HepG2 (cell line): ENCODE results near the gene LONP1. TPM values are rescaled to one million over a fixed set of nuclear protein-coding genes. Genes with fewer than 3 reads are reported as not detected.

Source experiments
- ATAC-seq: fragments of 200-7000 bp; cut with Tn5 transposase; 3 replicates; pipeline ENCODE4 v1.9.1; 2020; ENCODE audit warnings: mild to moderate bottlenecking, moderate library complexity
- BruUV-seq: library from RNA; stranded (reverse); fragments of 400-500 nt; replicated peaks from 2 replicates; lab custom pipeline; 2021; lab: Mats Ljungman, UMichigan
- CTCF ChIA-PET: fragments of 300-600 bp; formaldehyde crosslinking; extraction: SDS; loops from one replicate; lab custom pipeline; 2021; ENCODE audit warnings: low total read pairs, inconsistent platforms, low intra/inter-chr PET ratio; lab: Yijun Ruan, JAX
- POLR2A ChIA-PET: fragments of 350-600 bp; sonication (Branson Sonifier 250); formaldehyde crosslinking; loops from one replicate; lab custom pipeline; 2020; ENCODE audit warnings: antibody characterized with exemption, inconsistent platforms; lab: Yijun Ruan, JAX
- DNase-seq: peaks from one replicate; pipeline ENCODE4 v3.0.0-alpha.2; 2015; ENCODE audit warnings: low spot score
- FAIRE-seq: peaks from 3 replicates; lab custom pipeline; 2011; peaks lifted over from hg19 to GRCh38; lab: Jason Lieb, UNC
- H2AFZ ChIP-seq: one replicate; pipeline ENCODE4 v1.6.1; 2011; ENCODE audit warnings: low read length, inconsistent platforms
- H3K27ac ChIP-seq: fragments of 300-600 bp; 3 replicates; pipeline ENCODE4 v1.8.0; 2011; ENCODE audit warnings: mixed run types, mild to moderate bottlenecking, mixed read lengths, low read length, inconsistent platforms; ENCODE audit not compliant: insufficient read depth; ENCODE audit errors: extremely low read length
- H3K27me3 ChIP-seq, 2 experiments: fragments of 200-600 bp in 1 of 2; 2 replicates in 1 of 2; 3 replicates in 1 of 2; pipeline versions ENCODE4 v1.6.0 to v1.8.0; 2011; ENCODE audit warnings: low read length in 2 of 2, mild to moderate bottlenecking in 2 of 2, moderate library complexity in 2 of 2, inconsistent platforms in 1 of 2; ENCODE audit not compliant: insufficient read depth in 2 of 2, control insufficient read depth in 1 of 2
- H3K36me3 ChIP-seq, 2 experiments: fragments of 200-600 bp in 1 of 2; replicated peaks in 1 of 2; 2 replicates in 1 of 2; 3 replicates in 1 of 2; pipeline versions ENCODE4 v1.5.1 to v1.8.0; 2011; ENCODE audit warnings: low read length in 2 of 2, inconsistent platforms in 1 of 2; ENCODE audit not compliant: insufficient read depth in 2 of 2, control insufficient read depth in 1 of 2
- H3K4me1 ChIP-seq: 2 replicates; pipeline ENCODE4 v1.5.1; 2012; ENCODE audit warnings: low read length, inconsistent platforms; ENCODE audit not compliant: insufficient read depth
- H3K4me2 ChIP-seq: 2 replicates; pipeline ENCODE4 v1.6.0; 2011; ENCODE audit warnings: low read depth, low read length, inconsistent platforms
- H3K4me3 ChIP-seq, 3 experiments: fragments of 200-600 bp in 1 of 3; sonication (generic), shearing (Covaris generic) in 1 of 3; replicated peaks in 1 of 3; 2 replicates each; pipeline ENCODE4 v1.5.1; 2011 to 2016; ENCODE audit warnings: low read length in 3 of 3, inconsistent platforms in 2 of 3, low read depth in 2 of 3, mild to moderate bottlenecking in 2 of 3, control low read depth in 1 of 3, mixed read lengths in 1 of 3; ENCODE audit not compliant: insufficient read depth in 1 of 3
- H3K79me2 ChIP-seq: one replicate; pipeline ENCODE4 v1.6.1; 2011; ENCODE audit warnings: low read length, inconsistent platforms; ENCODE audit not compliant: insufficient read depth
- H3K9ac ChIP-seq: 2 replicates; pipeline ENCODE4 v1.6.0; 2011; ENCODE audit warnings: mild to moderate bottlenecking, low read depth, low read length, inconsistent platforms; ENCODE audit not compliant: insufficient read depth
- H3K9me3 ChIP-seq: 2 replicates; pipeline ENCODE4 v1.5.1; 2012; ENCODE audit warnings: mild to moderate bottlenecking, low read length
- H4K20me1 ChIP-seq: 2 replicates; pipeline ENCODE4 v1.6.0; 2011; ENCODE audit warnings: inconsistent platforms, mild to moderate bottlenecking, low read length, moderate library complexity; ENCODE audit not compliant: insufficient read depth
- ATRX ChIP-seq: sonication (generic); formaldehyde crosslinking; IDR thresholded peaks from 2 replicates; pipeline ENCODE4 v1.4.0; 2020; ENCODE audit warnings: missing genetic modification reagents, borderline replicate concordance
- IRF1 ChIP-seq: sonication (generic); formaldehyde crosslinking; IDR thresholded peaks from 2 replicates; pipeline ENCODE4 v1.4.0; 2020; ENCODE audit warnings: low read depth, mild to moderate bottlenecking, missing genetic modification reagents
- KMT2B ChIP-seq: IDR thresholded peaks from 2 replicates; pipeline ENCODE4 v1.6.1; 2016; ENCODE audit warnings: missing genetic modification reagents, missing compliant biosample characterization
- MED8 ChIP-seq: sonication (generic); formaldehyde crosslinking; IDR thresholded peaks from 2 replicates; pipeline ENCODE4 v1.8.1; 2023; ENCODE audit warnings: mild to moderate bottlenecking, missing genetic modification reagents; ENCODE audit not compliant: insufficient replicate concordance
- MLXIP ChIP-seq: sonication (generic); formaldehyde crosslinking; IDR thresholded peaks from 2 replicates; pipeline ENCODE4 v1.9.0; 2021; ENCODE audit warnings: missing genetic modification reagents, borderline replicate concordance
- PLRG1 ChIP-seq: fragments of 450-650 bp; conservative IDR thresholded peaks from 2 replicates; pipeline ENCODE4 v1.6.1; 2016
- SIX1 ChIP-seq: sonication (generic); formaldehyde crosslinking; IDR thresholded peaks from 2 replicates; pipeline ENCODE4 v1.4.0; 2020; ENCODE audit warnings: missing genetic modification reagents, borderline replicate concordance
- SMARCE1 ChIP-seq: fragments of 450-650 bp; IDR thresholded peaks from 2 replicates; pipeline ENCODE4 v1.6.1; 2017; ENCODE audit warnings: borderline replicate concordance
- SP140L ChIP-seq: sonication (generic); formaldehyde crosslinking; IDR thresholded peaks from 2 replicates; pipeline ENCODE4 v1.4.0; 2020; ENCODE audit warnings: missing genetic modification reagents, borderline replicate concordance
- TAF1 ChIP-seq: sonication (generic); formaldehyde crosslinking; IDR thresholded peaks from 2 replicates; pipeline ENCODE4 v1.4.0; 2020; ENCODE audit warnings: missing genetic modification reagents
- ZNF224 ChIP-seq: sonication (generic); formaldehyde crosslinking; IDR thresholded peaks from 2 replicates; pipeline ENCODE4 v1.5.0; 2020; ENCODE audit warnings: mild to moderate bottlenecking, missing genetic modification reagents
- ZNF24 ChIP-seq: fragments of 450-650 bp; IDR thresholded peaks from 2 replicates; pipeline ENCODE4 v1.6.1; 2017; ENCODE audit warnings: antibody characterized with exemption, mild to moderate bottlenecking
- ZNF441 ChIP-seq: sonication (generic); formaldehyde crosslinking; IDR thresholded peaks from 2 replicates; pipeline ENCODE4 v1.7.0; 2021; ENCODE audit warnings: missing genetic modification reagents, borderline replicate concordance
- ZNF614 ChIP-seq: IDR thresholded peaks from 2 replicates; pipeline ENCODE4 v1.6.1; 2018; ENCODE audit warnings: missing biosample characterization, missing genetic modification reagents, inconsistent platforms, borderline replicate concordance
- ZNF619 ChIP-seq: sonication (generic); formaldehyde crosslinking; IDR thresholded peaks from 2 replicates; pipeline ENCODE4 v1.4.0; 2020; ENCODE audit warnings: mild to moderate bottlenecking, missing genetic modification reagents
- ZNF775 ChIP-seq: sonication (generic); formaldehyde crosslinking; IDR thresholded peaks from 2 replicates; pipeline ENCODE4 v1.4.0; 2020; ENCODE audit warnings: missing genetic modification reagents, mild to moderate bottlenecking, moderate library complexity, borderline replicate concordance
- WGBS: methylation state at CpG from one replicate; pipeline ENCODE4 v1.1.6; 2017; ENCODE audit warnings: low lambda C conversion rate; 5-methylcytosine and 5-hydroxymethylcytosine counted together
- in situ Hi-C: cut with HindIII; loops from 2 replicates; pipeline ENCODE4 v1.10.0; 2017; ENCODE audit warnings: low pct_unique_long_range_greater_than_20kb; ENCODE audit not compliant: extremely low pct_ligation_motif_present
- intact Hi-C: fragments of 100-400 bp; cut with micrococcal nuclease; formaldehyde crosslinking; loops from one replicate; pipeline ENCODE4 v1.10.0; 2022; ENCODE audit not compliant: unreplicated experiment
- polyA plus RNA-seq, 8 experiments: library from polyadenylated mRNA; depleted of rRNA in 3 of 8; stranded (reverse) in 7 of 8; unstranded in 1 of 8; fragments of >200 nt; fragmentation: Illumina TruSeq in 4 of 8; extraction: Trizol in 4 of 8; gene quantifications; 2 replicates each; pipeline versions ENCODE4 v1.2.1 to v1.2.3, GENCODE V29; 2011 to 2016; ENCODE audit warnings: low read depth in 4 of 8, missing spikeins in 1 of 8, mixed read lengths in 1 of 8; ENCODE audit not compliant: insufficient read depth in 1 of 8
- total RNA-seq, 5 experiments: library from RNA; depleted of rRNA; stranded (reverse); fragments of >200 nt; fragmentation: Illumina TruSeq; extraction: Trizol; gene quantifications; 2 replicates each; pipeline ENCODE4 v1.2.3, GENCODE V29; 2016; ENCODE audit warnings: low read depth in 1 of 5

The LONP1 gene
- total and polyA plus RNA-seq, 2 of the 13 experiments (the other 11 are each of a cell fraction or from before 2014, with no cell fraction given), result 59.5 to 76.8 TPM

GRCh38 chr19:5765220-5765619 is 45.3 kb upstream of the LONP1 start:
- BruUV-seq, result no TSS peak
- no peaks in the 10 kb centered on the region for H3K9me3 ChIP-seq
- H2AFZ ChIP-seq, result no peak overlapping the region
- CTCF ChIA-PET, result no interaction called here
- in situ Hi-C loops, result no loop called here
- WGBS, result 56% methylated on average over 3 of the region's 3 CpGs
- no peaks in the 10 kb centered on the region for H3K79me2 ChIP-seq
- no peak for FAIRE-seq
- H3K4me1 ChIP-seq, result peaks cover 5% of the 10 kb centered on the region; the same call in 1 of the 2 replicates
- TF ChIP-seq ZNF775 (CRISPR knock-in tag) (no peak), ZNF24 (peak; percentile 75; the same call in 1 of the 2 replicates)
- TF ChIP-seq, all 625 proteins: peak for 1
- H3K36me3 ChIP-seq, result no peaks in the 10 kb centered on the region
- no peak overlapping the region for H3K4me2 ChIP-seq
- no peaks in the 10 kb centered on the region for H4K20me1 ChIP-seq
- no peak overlapping the region for H3K27ac ChIP-seq
- H3K9ac ChIP-seq, result no peak overlapping the region
- ATAC-seq (no peak), DNase-seq (no peak)
- intact Hi-C loops, result no loop called here
- H3K4me3 ChIP-seq, result no peak overlapping the region
- H3K27me3 ChIP-seq, result no peaks in the 10 kb centered on the region; a peak in 1 of 5 replicates
- POLR2A ChIA-PET, result interaction anchor here (0.6 kb wide), 1 partner anchor 14 kb away, joined by 4 read pairs; no protein-coding TSS in a partner anchor

- ChIA-PET CTCF (no interaction called here), POLR2A (no interaction called here)
- 53% methylated on average over 5 of the region's 5 CpGs for WGBS
- ATAC-seq, result no peak
- Histone ChIP-seq H3K4me1 (peaks cover under 1% of the 10 kb centered on the region; the same call in 1 of the 2 replicates), H3K36me3 (no peaks in the 10 kb centered on the region), H3K27me3 (peaks cover 0 to 5% of the 10 kb centered on the region in 2 experiments; a peak in 1 of 5 replicates), H3K79me2 (no peaks in the 10 kb centered on the region), H3K4me3 (no peak overlapping the region), H4K20me1 (no peaks in the 10 kb centered on the region), H3K9me3 (no peaks in the 10 kb centered on the region), H3K9ac (no peak overlapping the region), H2AFZ (no peak overlapping the region), H3K4me2 (no peak overlapping the region), H3K27ac (no peak overlapping the region)
- BruUV-seq, result no TSS peak
- intact Hi-C loops (no loop called here), in situ Hi-C loops (no loop called here)
- no peak for DNase-seq
- no peak for FAIRE-seq
- TF ChIP-seq ZNF441 (CRISPR knock-in tag) (no peak), SP140L (CRISPR knock-in tag) (no peak), TAF1 (CRISPR knock-in tag) (no peak), ZNF619 (CRISPR knock-in tag) (no peak), ATRX (no peak), IRF1 (CRISPR knock-in tag) (no peak), MED8 (CRISPR knock-in tag) (no peak), ZNF224 (CRISPR knock-in tag) (no peak), KMT2B (CRISPR knock-in tag) (no peak), SIX1 (CRISPR knock-in tag) (no peak), ZNF614 (CRISPR knock-in tag) (no peak), SMARCE1 (no peak), MLXIP (no peak), PLRG1 (no peak)
Observed at GRCh38 chr19:5762608-5763217, 42.8 kb upstream of the LONP1 start.
